Activated T-cell treated with anti-CD3 and anti-CD28 coated beads for 24 hours (primary cell): ENCODE results near the gene LRBA.

Experiments
- DNase-seq: peaks from one replicate; pipeline ENCODE4 v3.0.0-alpha.2; 2020; ENCODE audit warnings: low read depth

Gene LRBA

GRCh38 chr4:150240011-150240410, 775.1 kb downstream of the LRBA start:
- no peak for DNase-seq

- DNase-seq, result no peak
These were observed 776.5 kb downstream of the LRBA start for GRCh38 chr4:150238591-150238990.

GRCh38 chr4:150237110-150237872, 777.8 kb downstream of the LRBA start:
- no peak for DNase-seq

- no peak for DNase-seq
These were observed 778.5 kb downstream of the LRBA start for GRCh38 chr4:150236626-150237025.

- DNase-seq, result no peak
These were observed 779.2 kb downstream of the LRBA start for GRCh38 chr4:150235808-150236271.

- no peak for DNase-seq
These were observed 779.8 kb downstream of the LRBA start for GRCh38 chr4:150235317-150235716.

- no peak for DNase-seq
These were observed 780.8 kb downstream of the LRBA start for GRCh38 chr4:150234246-150234645.

GRCh38 chr4:150232029-150232428, 783.1 kb downstream of the LRBA start:
- no peak for DNase-seq

GRCh38 chr4:150231107-150231770, 783.8 kb downstream of the LRBA start:
- DNase-seq, result no peak

GRCh38 chr4:150230561-150230960, 784.5 kb downstream of the LRBA start:
- DNase-seq, result no peak

- DNase-seq, result no peak
These were observed 785.6 kb downstream of the LRBA start for GRCh38 chr4:150229520-150229919.

GRCh38 chr4:150224896-150225591, 790.0 kb downstream of the LRBA start:
- DNase-seq, result no peak

- no peak for DNase-seq
These were observed 795.2 kb downstream of the LRBA start for GRCh38 chr4:150219841-150220240.

GRCh38 chr4:150218447-150218846, 796.6 kb downstream of the LRBA start:
- DNase-seq, result no peak

GRCh38 chr4:150217808-150218207, 797.3 kb downstream of the LRBA start:
- no peak for DNase-seq

GRCh38 chr4:150217192-150217591, 797.9 kb downstream of the LRBA start:
- no peak for DNase-seq

GRCh38 chr4:150216726-150217125, 798.4 kb downstream of the LRBA start:
- no peak for DNase-seq

- no peak for DNase-seq
These were observed 799.5 kb downstream of the LRBA start for GRCh38 chr4:150215601-150216000.
